ENCODE results near the gene HERC3. TPM values are rescaled to one million over a fixed set of nuclear protein-coding genes. Genes with fewer than 3 reads are reported as not detected.

HERC3 gene
- total and polyA plus RNA-seq, 2 donors (not counting 1 experiment from before 2014, with no cell fraction given) = 24.0 to 78.1 TPM

DNA sequence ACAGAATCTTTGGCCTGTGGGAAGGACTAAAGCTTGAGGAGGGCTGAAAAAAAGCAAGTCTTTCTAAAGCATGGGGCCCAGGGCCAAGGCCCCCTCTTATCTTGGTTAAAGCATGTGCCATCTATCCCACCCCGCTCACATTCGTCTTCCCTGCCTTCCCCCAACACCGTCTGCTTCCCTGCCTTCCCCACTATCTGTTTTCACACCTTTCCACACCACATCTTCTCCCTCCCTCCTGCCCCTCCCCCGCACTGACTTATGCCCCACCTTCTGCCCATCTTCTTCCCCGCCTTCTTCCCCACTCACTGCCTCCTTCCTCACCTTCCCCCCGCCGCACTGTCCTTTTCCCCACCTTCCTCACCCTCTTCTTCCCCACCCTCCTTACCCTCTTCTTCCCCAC lies 106.2 kb downstream of the HERC3 start:
- no peak for DNase-seq
- Histone ChIP-seq H3K4me3 (ENCODE audit: control extremely low read depth in 1 of 5, extremely low read depth in 1 of 5, insufficient read depth in 1 of 5, low read depth in 2 of 5, low read length in 4 of 5) (no peak overlapping the region), H3K27me3 (replicated peaks in 1 of 4; ENCODE audit: control extremely low read depth in 1 of 4, control insufficient read depth in 3 of 4, insufficient read depth in 4 of 4, low read length in 3 of 4) (no peaks in the 10 kb centered on the region), H3K9me3 (ENCODE audit: control extremely low read depth in 1 of 3, control insufficient read depth in 2 of 3, insufficient read depth in 1 of 3, low read length in 2 of 3) (no peaks in the 10 kb centered on the region), H3K79me2 (ENCODE audit: control insufficient read depth, insufficient read depth, low read length) (no peaks in the 10 kb centered on the region), H3K36me3 (replicated peaks in 1 of 2; ENCODE audit: control extremely low read depth in 1 of 2, control insufficient read depth in 1 of 2, extremely low read depth in 1 of 2, insufficient read depth in 2 of 2, low read length in 1 of 2) (peaks cover 0 to 22% of the 10 kb centered on the region in 2 experiments), H3K4me1 (ENCODE audit: control insufficient read depth in 2 of 2, insufficient read depth in 2 of 2, low read length in 2 of 2) (no peaks in the 10 kb centered on the region), H3K27ac (ENCODE audit: low read length in 2 of 2) (no peak overlapping the region), H3K4me2 (replicated peaks; ENCODE audit: low read depth, low read length, poor library complexity, severe bottlenecking) (no peak overlapping the region), H2AFZ (ENCODE audit: insufficient read depth, low read depth, low read length, poor library complexity, severe bottlenecking) (no peak overlapping the region), H3K9ac (ENCODE audit: low read length) (no peak overlapping the region), H4K20me1 (ENCODE audit: control insufficient read depth, insufficient read depth, low read length, poor library complexity, severe bottlenecking) (no peaks in the 10 kb centered on the region)
- intact Hi-C loops (cut with micrococcal nuclease) = loop anchor here (5.0 kb wide), 1 partner anchor 106 kb away; the partner anchor contains the start of gene HERC3
- no peak for TF ChIP-seq EZH2 (IDR thresholded peaks at IDR 0.05; ENCODE audit: borderline replicate concordance, insufficient read depth, low read depth, low read length, poor library complexity, severe bottlenecking)
- no peaks in the 10 kb centered on the region for H3K9me3 Mint-ChIP-seq (ENCODE audit: insufficient read depth)
- ChIA-PET CTCF (no interaction called here), POLR2A (no interaction called here)
- peak overlapping the region; percentile 86 for H3K4me3 Mint-ChIP-seq
- ATAC-seq (ENCODE audit: low read depth) = no peak
- peaks cover 8% of the 10 kb centered on the region for H3K4me1 Mint-ChIP-seq
- 98% methylated on average over 7 of the region's 7 CpGs for WGBS (ENCODE audit: insufficient coverage)
- no peaks in the 10 kb centered on the region for H3K27me3 Mint-ChIP-seq
- H3K27ac Mint-ChIP-seq = no peak overlapping the region

- no peak overlapping the region for H3K27ac Mint-ChIP-seq
- ChIA-PET POLR2A (no interaction called here), CTCF (no interaction called here)
- DNase-seq = no peak
- Histone ChIP-seq H3K4me3 (ENCODE audit: control extremely low read depth in 1 of 5, extremely low read depth in 1 of 5, insufficient read depth in 1 of 5, low read depth in 2 of 5, low read length in 4 of 5) (no peak overlapping the region), H3K79me2 (ENCODE audit: control insufficient read depth, insufficient read depth, low read length) (no peaks in the 10 kb centered on the region), H3K36me3 (replicated peaks in 1 of 2; ENCODE audit: control extremely low read depth in 1 of 2, control insufficient read depth in 1 of 2, extremely low read depth in 1 of 2, insufficient read depth in 2 of 2, low read length in 1 of 2) (peaks cover 19 to 53% of the 10 kb centered on the region in 2 experiments), H3K9ac (ENCODE audit: low read length) (no peak overlapping the region), H3K27me3 (replicated peaks in 1 of 4; ENCODE audit: control extremely low read depth in 1 of 4, control insufficient read depth in 3 of 4, insufficient read depth in 4 of 4, low read length in 3 of 4) (no peaks in the 10 kb centered on the region), H3K4me2 (replicated peaks; ENCODE audit: low read depth, low read length, poor library complexity, severe bottlenecking) (no peak overlapping the region), H2AFZ (ENCODE audit: insufficient read depth, low read depth, low read length, poor library complexity, severe bottlenecking) (no peak overlapping the region), H4K20me1 (ENCODE audit: control insufficient read depth, insufficient read depth, low read length, poor library complexity, severe bottlenecking) (no peaks in the 10 kb centered on the region), H3K4me1 (ENCODE audit: control insufficient read depth in 2 of 2, insufficient read depth in 2 of 2, low read length in 2 of 2) (no peaks in the 10 kb centered on the region), H3K27ac (ENCODE audit: low read length in 2 of 2) (no peak overlapping the region), H3K9me3 (ENCODE audit: control extremely low read depth in 1 of 3, control insufficient read depth in 2 of 3, insufficient read depth in 1 of 3, low read length in 2 of 3) (no peaks in the 10 kb centered on the region)
- intact Hi-C loops (cut with micrococcal nuclease) = no loop called here
- no peaks in the 10 kb centered on the region for H3K27me3 Mint-ChIP-seq
- H3K9me3 Mint-ChIP-seq (ENCODE audit: insufficient read depth) = no peaks in the 10 kb centered on the region
- no peak for ATAC-seq (ENCODE audit: low read depth)
- TF ChIP-seq EZH2 (IDR thresholded peaks at IDR 0.05; ENCODE audit: borderline replicate concordance, insufficient read depth, low read depth, low read length, poor library complexity, severe bottlenecking) (no peak), CTCF (IDR thresholded peaks at IDR 0.05) (no peak)
- no peak overlapping the region for H3K4me3 Mint-ChIP-seq
- peaks cover 5% of the 10 kb centered on the region for H3K4me1 Mint-ChIP-seq
- 83% methylated on average over 2 of the region's 2 CpGs for WGBS (ENCODE audit: insufficient coverage)
Measured at GRCh38 chr4:88702782-88703181, 110.5 kb downstream of the HERC3 start.
